Mucosa of stomach (tissue), 1 donor: Measurements from ENCODE around the gene RGS3.

Experiments used
- H3K27me3 ChIP-seq: one replicate; pipeline ENCODE4 v1.7.0; 2013; ENCODE audit warnings: mild to moderate bottlenecking, low read length; ENCODE audit not compliant: control insufficient read depth, insufficient read depth
- H3K36me3 ChIP-seq: one replicate; pipeline ENCODE4 v1.7.0; 2013; ENCODE audit warnings: low read length; ENCODE audit not compliant: control insufficient read depth, insufficient read depth
- H3K4me1 ChIP-seq: one replicate; pipeline ENCODE4 v1.7.0; 2013; ENCODE audit warnings: mild to moderate bottlenecking, low read length; ENCODE audit not compliant: control insufficient read depth, insufficient read depth
- H3K4me3 ChIP-seq: one replicate; pipeline ENCODE4 v1.7.0; 2013; ENCODE audit warnings: low read length
- H3K9ac ChIP-seq: one replicate; pipeline ENCODE4 v1.7.0; 2013; ENCODE audit warnings: mild to moderate bottlenecking, low read length, moderate library complexity
- H3K9me3 ChIP-seq: one replicate; pipeline ENCODE4 v1.7.0; 2013; ENCODE audit warnings: mild to moderate bottlenecking, low read length, moderate library complexity; ENCODE audit not compliant: control insufficient read depth
- donor health status: Pancreatic carcinoma.

Gene RGS3

GRCh38 chr9:113497051-113497450 is 33.5 kb downstream of the RGS3 start:
- Histone ChIP-seq H3K9ac (no peak overlapping the region), H3K9me3 (no peaks in the 10 kb centered on the region), H3K4me1 (peaks cover 8% of the 10 kb centered on the region), H3K27me3 (no peaks in the 10 kb centered on the region), H3K36me3 (no peaks in the 10 kb centered on the region), H3K4me3 (no peak overlapping the region)

- Histone ChIP-seq H3K9me3 (no peaks in the 10 kb centered on the region), H3K9ac (no peak overlapping the region), H3K36me3 (no peaks in the 10 kb centered on the region), H3K4me3 (no peak overlapping the region), H3K4me1 (peaks cover 3% of the 10 kb centered on the region), H3K27me3 (no peaks in the 10 kb centered on the region)
Measured at GRCh38 chr9:113499153-113499875, 35.8 kb downstream of the RGS3 start.

GRCh38 chr9:113499876-113500497 is 36.5 kb downstream of the RGS3 start:
- Histone ChIP-seq H3K4me1 (peaks cover 9% of the 10 kb centered on the region), H3K27me3 (no peaks in the 10 kb centered on the region), H3K4me3 (no peak overlapping the region), H3K9ac (no peak overlapping the region), H3K36me3 (no peaks in the 10 kb centered on the region), H3K9me3 (no peaks in the 10 kb centered on the region)

GRCh38 chr9:113501129-113501686 is 37.7 kb downstream of the RGS3 start:
- H3K36me3 ChIP-seq: no peaks in the 10 kb centered on the region
- peak overlapping the region; percentile 13 for H3K9ac ChIP-seq
- H3K4me1 ChIP-seq: peaks cover 13% of the 10 kb centered on the region
- no peaks in the 10 kb centered on the region for H3K27me3 ChIP-seq
- H3K9me3 ChIP-seq: no peaks in the 10 kb centered on the region
- no peak overlapping the region for H3K4me3 ChIP-seq

GRCh38 chr9:113501852-113502251 is 38.3 kb downstream of the RGS3 start:
- H3K36me3 ChIP-seq: no peaks in the 10 kb centered on the region
- H3K27me3 ChIP-seq: no peaks in the 10 kb centered on the region
- no peak overlapping the region for H3K4me3 ChIP-seq
- H3K4me1 ChIP-seq: peaks cover 13% of the 10 kb centered on the region
- peak overlapping the region; percentile 13 for H3K9ac ChIP-seq
- H3K9me3 ChIP-seq: no peaks in the 10 kb centered on the region

GRCh38 chr9:113502427-113503034 is 39.0 kb downstream of the RGS3 start:
- Histone ChIP-seq H3K36me3 (no peaks in the 10 kb centered on the region), H3K27me3 (no peaks in the 10 kb centered on the region), H3K4me3 (no peak overlapping the region), H3K9ac (no peak overlapping the region), H3K4me1 (peaks cover 13% of the 10 kb centered on the region), H3K9me3 (no peaks in the 10 kb centered on the region)

- Histone ChIP-seq H3K4me3 (no peak overlapping the region), H3K9ac (no peak overlapping the region), H3K4me1 (peaks cover 19% of the 10 kb centered on the region), H3K36me3 (no peaks in the 10 kb centered on the region), H3K27me3 (no peaks in the 10 kb centered on the region), H3K9me3 (no peaks in the 10 kb centered on the region)
Measured at GRCh38 chr9:113503131-113503541, 39.6 kb downstream of the RGS3 start.

- Histone ChIP-seq H3K9ac (no peak overlapping the region), H3K4me1 (peaks cover 24% of the 10 kb centered on the region), H3K9me3 (no peaks in the 10 kb centered on the region), H3K27me3 (no peaks in the 10 kb centered on the region), H3K4me3 (no peak overlapping the region), H3K36me3 (no peaks in the 10 kb centered on the region)
Measured at GRCh38 chr9:113503613-113504211, 40.2 kb downstream of the RGS3 start.

- Histone ChIP-seq H3K4me1 (peaks cover 33% of the 10 kb centered on the region), H3K9ac (no peak overlapping the region), H3K4me3 (no peak overlapping the region), H3K9me3 (no peaks in the 10 kb centered on the region), H3K27me3 (no peaks in the 10 kb centered on the region), H3K36me3 (no peaks in the 10 kb centered on the region)
Measured at GRCh38 chr9:113504725-113505590, 41.4 kb downstream of the RGS3 start.

GRCh38 chr9:113506090-113506589 is 42.6 kb downstream of the RGS3 start:
- Histone ChIP-seq H3K4me1 (peaks cover 44% of the 10 kb centered on the region), H3K9me3 (no peaks in the 10 kb centered on the region), H3K9ac (no peak overlapping the region), H3K27me3 (no peaks in the 10 kb centered on the region), H3K36me3 (no peaks in the 10 kb centered on the region), H3K4me3 (no peak overlapping the region)

- no peak overlapping the region for H3K4me3 ChIP-seq
- no peaks in the 10 kb centered on the region for H3K36me3 ChIP-seq
- H3K27me3 ChIP-seq: no peaks in the 10 kb centered on the region
- H3K9me3 ChIP-seq: no peaks in the 10 kb centered on the region
- no peak overlapping the region for H3K9ac ChIP-seq
- H3K4me1 ChIP-seq: peaks cover 55% of the 10 kb centered on the region
Measured at GRCh38 chr9:113507256-113507655, 43.7 kb downstream of the RGS3 start.
